GM18505 (cell line): Measurements from ENCODE around the gene OR10A5.
A peak's percentile ranks its signal among the peaks of the same experiment; 100 is the strongest.
"Not testable (repeated sequence)": the region's sequence is repeated elsewhere in the genome, so short reads cannot be mapped to it uniquely, and the experiment has no call there.

Experiments used
- ATAC-seq: cut with Tn5 transposase; IDR thresholded peaks from one replicate; pipeline ENCODE4 v1.9.1; 2021; ENCODE audit not compliant: unreplicated experiment
- POLR2A ChIP-seq: IDR thresholded peaks from 4 replicates; pipeline ENCODE4 v1.6.1; 2011; ENCODE audit warnings: borderline replicate concordance; ENCODE audit not compliant: insufficient read depth, insufficient read length; ENCODE audit errors: extremely low read depth

Gene OR10A5

GRCh38 chr11:6844356-6844755 lies 1.1 kb upstream of the OR10A5 start:
- no peak for TF ChIP-seq POLR2A
- ATAC-seq: no peak

- TF ChIP-seq POLR2A: no peak
- ATAC-seq: no peak
Measured at GRCh38 chr11:6850526-6850925, 5.0 kb downstream of the OR10A5 start.

- ATAC-seq: not testable (repeated sequence)
Measured at GRCh38 chr11:6854801-6855200, 9.3 kb downstream of the OR10A5 start.

GRCh38 chr11:6855971-6856541 lies 10.6 kb downstream of the OR10A5 start:
- no peak for ATAC-seq
- TF ChIP-seq POLR2A: no peak

GRCh38 chr11:6856871-6857270 lies 11.4 kb downstream of the OR10A5 start:
- no peak for TF ChIP-seq POLR2A
- peak; percentile 71 for ATAC-seq

GRCh38 chr11:6862961-6863360 lies 17.5 kb downstream of the OR10A5 start, which contains the start of gene OR10A2:
TSS of gene OR10A2 (plus strand) at chr11:6863057. CDS start at chr11:6869755, 6,698 bp downstream.
- ATAC-seq: no peak

GRCh38 chr11:6864438-6864837 lies 19.0 kb downstream of the OR10A5 start:
- no peak for ATAC-seq
- TF ChIP-seq POLR2A: no peak

More at GRCh38 chr11:6862961-6863360, 17.5 kb downstream of the OR10A5 start, which contains the start of gene OR10A2:
- TF ChIP-seq POLR2A: no peak

- TF ChIP-seq POLR2A: no peak
Measured at GRCh38 chr11:6871278-6871677, 25.8 kb downstream of the OR10A5 start.

GRCh38 chr11:6875761-6876160 lies 30.3 kb downstream of the OR10A5 start:
- ATAC-seq: no peak
- no peak for TF ChIP-seq POLR2A

More at GRCh38 chr11:6871278-6871677, 25.8 kb downstream of the OR10A5 start:
- no peak for ATAC-seq

- no peak for ATAC-seq
Measured at GRCh38 chr11:6876325-6876724, 30.8 kb downstream of the OR10A5 start, which contains the start of gene OR10A4. TSS of gene OR10A4 (plus strand) at chr11:6876625. CDS start at chr11:6876648, 23 bp downstream.

GRCh38 chr11:6876914-6877313 lies 31.4 kb downstream of the OR10A5 start:
- TF ChIP-seq POLR2A: no peak
- no peak for ATAC-seq

More at GRCh38 chr11:6876325-6876724, 30.8 kb downstream of the OR10A5 start, which contains the start of gene OR10A4:
- TF ChIP-seq POLR2A: no peak

- no peak for TF ChIP-seq POLR2A
- no peak for ATAC-seq
Measured at GRCh38 chr11:6882751-6883150, 37.3 kb downstream of the OR10A5 start.

GRCh38 chr11:6887711-6888110 lies 42.2 kb downstream of the OR10A5 start:
- not testable (repeated sequence) for ATAC-seq

- TF ChIP-seq POLR2A: no peak
- ATAC-seq: no peak
Measured at GRCh38 chr11:6888830-6889229, 43.3 kb downstream of the OR10A5 start.

- no peak for ATAC-seq
- TF ChIP-seq POLR2A: no peak
Measured at GRCh38 chr11:6889835-6890234, 44.4 kb downstream of the OR10A5 start.
